Neural cell (in vitro differentiated cells): ENCODE results near the gene PPP6R1. TPM values are rescaled to one million over a fixed set of nuclear protein-coding genes. Genes with fewer than 3 reads are reported as not detected.

Experiments used
- H2AFZ ChIP-seq: fragments of 200-600, 300-800 bp; sonication (generic), shearing (Covaris generic); 2 replicates; pipeline ENCODE4 v1.6.0; 2014; ENCODE audit warnings: low read depth, mild to moderate bottlenecking, antibody characterized with exemption, low read length, moderate library complexity
- H3F3A ChIP-seq: fragments of 200-600 bp; shearing (Covaris generic); 2 replicates; pipeline ENCODE4 v1.6.1; 2016; ENCODE audit warnings: mild to moderate bottlenecking, moderate library complexity, mixed read lengths, antibody characterized with exemption, low read length; ENCODE audit not compliant: insufficient read depth, poor library complexity, severe bottlenecking
- H3K27ac ChIP-seq: fragments of 200-600, 300-800 bp; sonication (generic), shearing (Covaris generic); 2 replicates; pipeline ENCODE4 v1.5.1; 2014; ENCODE audit warnings: mild to moderate bottlenecking, low read length, moderate library complexity
- H3K27me3 ChIP-seq: fragments of 300-800, 200-600 bp; sonication (generic), shearing (Covaris generic); 2 replicates; pipeline ENCODE4 v1.6.0; 2014; ENCODE audit warnings: mild to moderate bottlenecking, low read depth, low read length, moderate library complexity; ENCODE audit not compliant: insufficient read depth
- H3K36me3 ChIP-seq: fragments of 300-800, 200-600 bp; sonication (generic), shearing (Covaris generic); 2 replicates; pipeline ENCODE4 v1.5.1; 2014; ENCODE audit warnings: mild to moderate bottlenecking, antibody characterized with exemption, low read length, moderate library complexity; ENCODE audit not compliant: insufficient read depth
- H3K4me2 ChIP-seq: fragments of 300-800, 200-600 bp; sonication (generic), shearing (Covaris generic); 2 replicates; pipeline ENCODE4 v1.6.0; 2014; ENCODE audit warnings: mild to moderate bottlenecking, low read length
- H3K4me3 ChIP-seq: fragments of 300-800, 200-600 bp; sonication (generic), shearing (Covaris generic); 2 replicates; pipeline ENCODE4 v1.5.1; 2014; ENCODE audit warnings: mild to moderate bottlenecking, low read length, moderate library complexity
- H3K79me2 ChIP-seq: fragments of 200-600 bp; shearing (Covaris generic); replicated peaks from 2 replicates; pipeline ENCODE4 v1.6.0; 2014; ENCODE audit warnings: mild to moderate bottlenecking, low read length, moderate library complexity; ENCODE audit not compliant: insufficient read depth
- H3K9ac ChIP-seq: fragments of 300-800, 200-600 bp; sonication (generic), shearing (Covaris generic); 2 replicates; pipeline ENCODE4 v1.6.1; 2016; ENCODE audit warnings: mild to moderate bottlenecking, low read length, mixed read lengths
- H3K9me2 ChIP-seq: fragments of 200-600 bp; shearing (Covaris generic); 2 replicates; pipeline ENCODE4 v1.6.1; 2016; ENCODE audit warnings: mild to moderate bottlenecking, low read length, mixed read lengths; ENCODE audit not compliant: insufficient read depth
- H3K9me3 ChIP-seq: fragments of 200-600, 300-800 bp; sonication (generic), shearing (Covaris generic); 2 replicates; pipeline ENCODE4 v1.6.1; 2016; ENCODE audit warnings: mild to moderate bottlenecking, mixed run types, low read length, moderate library complexity, mixed read lengths
- H4K20me1 ChIP-seq: fragments of 200-600 bp; shearing (Covaris generic); 2 replicates; pipeline ENCODE4 v1.6.1; 2016; ENCODE audit warnings: mild to moderate bottlenecking, mixed run types; ENCODE audit not compliant: insufficient read depth
- EP300 ChIP-seq: fragments of 450-650 bp; conservative IDR thresholded peaks from 2 replicates; pipeline ENCODE4 v1.6.1; 2014; ENCODE audit warnings: antibody characterized with exemption, mild to moderate bottlenecking, moderate library complexity; ENCODE audit not compliant: poor library complexity, severe bottlenecking
- EZH2 ChIP-seq: fragments of 200-600, 300-800 bp; shearing (Covaris generic), sonication (generic); IDR thresholded peaks from 2 replicates; pipeline ENCODE4 v1.6.1; 2014; ENCODE audit warnings: antibody characterized with exemption, low read length, borderline replicate concordance, mild to moderate bottlenecking; ENCODE audit not compliant: insufficient read depth, poor library complexity, severe bottlenecking
- MXI1 ChIP-seq: fragments of 450-650 bp; conservative IDR thresholded peaks from 2 replicates; pipeline ENCODE4 v1.6.1; 2014; ENCODE audit warnings: antibody characterized with exemption, mild to moderate bottlenecking; ENCODE audit not compliant: poor library complexity, severe bottlenecking
- POLR2AphosphoS5 ChIP-seq: IDR thresholded peaks from 2 replicates; pipeline ENCODE4 v1.6.1; 2012
- RAD21 ChIP-seq: fragments of 450-650 bp; conservative IDR thresholded peaks from 2 replicates; pipeline ENCODE4 v1.6.1; 2014; ENCODE audit warnings: antibody characterized with exemption, mild to moderate bottlenecking, moderate library complexity
- SMC3 ChIP-seq: fragments of 450-650 bp; conservative IDR thresholded peaks from 2 replicates; pipeline ENCODE4 v1.6.1; 2014; ENCODE audit warnings: antibody characterized with exemption, mild to moderate bottlenecking, moderate library complexity; ENCODE audit not compliant: poor library complexity
- TAF1 ChIP-seq: IDR thresholded peaks from 2 replicates; pipeline ENCODE4 v1.6.1; 2012; ENCODE audit warnings: low read depth
- polyA plus RNA-seq: library from polyadenylated mRNA; depleted of rRNA; stranded (reverse); fragments of >200 nt; gene quantifications from 2 replicates; pipeline ENCODE4 v1.2.3, GENCODE V29; 2014
- TF ChIP-seq, protein P1 (sequence below): fragments of 450-650 bp; IDR thresholded peaks from 2 replicates; pipeline ENCODE4 v1.5.1; 2014; ENCODE audit warnings: antibody characterized with exemption, mild to moderate bottlenecking, moderate library complexity; ENCODE audit not compliant: poor library complexity, severe bottlenecking
- TF ChIP-seq, protein P2 (sequence below): IDR thresholded peaks from 2 replicates; pipeline ENCODE4 v1.6.1; 2012; ENCODE audit warnings: borderline replicate concordance

The PPP6R1 gene
- polyA plus RNA-seq, 1 donor from 2014 or later: 20.0 TPM

DNA sequence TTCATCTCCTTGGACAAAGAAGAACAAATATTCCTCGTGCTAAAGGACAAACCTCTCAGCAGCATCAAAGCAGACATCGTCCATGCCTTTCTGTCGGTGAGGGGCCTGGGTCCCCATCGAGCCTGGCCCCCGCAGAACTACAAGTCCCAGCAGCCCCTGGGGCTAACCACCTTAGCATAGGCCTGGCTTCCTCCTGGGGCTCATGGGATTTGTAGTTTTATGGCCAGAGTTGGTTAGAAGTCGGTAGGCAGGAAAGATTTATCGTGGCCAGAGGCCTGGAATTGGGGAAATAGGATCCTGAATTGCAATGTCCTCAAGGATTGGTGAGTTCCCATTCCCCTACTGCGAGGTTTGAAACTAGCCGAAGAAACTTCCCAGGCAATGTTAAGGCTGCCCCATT, 46.7 kb upstream of the PPP6R1 start:
- no peak overlapping the region for H3K4me3 ChIP-seq
- no peak for TF ChIP-seq TAF1
- no peak for TF ChIP-seq MXI1
- TF ChIP-seq SMC3: no peak
- TF ChIP-seq, protein P1, sequence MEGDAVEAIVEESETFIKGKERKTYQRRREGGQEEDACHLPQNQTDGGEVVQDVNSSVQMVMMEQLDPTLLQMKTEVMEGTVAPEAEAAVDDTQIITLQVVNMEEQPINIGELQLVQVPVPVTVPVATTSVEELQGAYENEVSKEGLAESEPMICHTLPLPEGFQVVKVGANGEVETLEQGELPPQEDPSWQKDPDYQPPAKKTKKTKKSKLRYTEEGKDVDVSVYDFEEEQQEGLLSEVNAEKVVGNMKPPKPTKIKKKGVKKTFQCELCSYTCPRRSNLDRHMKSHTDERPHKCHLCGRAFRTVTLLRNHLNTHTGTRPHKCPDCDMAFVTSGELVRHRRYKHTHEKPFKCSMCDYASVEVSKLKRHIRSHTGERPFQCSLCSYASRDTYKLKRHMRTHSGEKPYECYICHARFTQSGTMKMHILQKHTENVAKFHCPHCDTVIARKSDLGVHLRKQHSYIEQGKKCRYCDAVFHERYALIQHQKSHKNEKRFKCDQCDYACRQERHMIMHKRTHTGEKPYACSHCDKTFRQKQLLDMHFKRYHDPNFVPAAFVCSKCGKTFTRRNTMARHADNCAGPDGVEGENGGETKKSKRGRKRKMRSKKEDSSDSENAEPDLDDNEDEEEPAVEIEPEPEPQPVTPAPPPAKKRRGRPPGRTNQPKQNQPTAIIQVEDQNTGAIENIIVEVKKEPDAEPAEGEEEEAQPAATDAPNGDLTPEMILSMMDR: no peak
- TF ChIP-seq, protein P2, sequence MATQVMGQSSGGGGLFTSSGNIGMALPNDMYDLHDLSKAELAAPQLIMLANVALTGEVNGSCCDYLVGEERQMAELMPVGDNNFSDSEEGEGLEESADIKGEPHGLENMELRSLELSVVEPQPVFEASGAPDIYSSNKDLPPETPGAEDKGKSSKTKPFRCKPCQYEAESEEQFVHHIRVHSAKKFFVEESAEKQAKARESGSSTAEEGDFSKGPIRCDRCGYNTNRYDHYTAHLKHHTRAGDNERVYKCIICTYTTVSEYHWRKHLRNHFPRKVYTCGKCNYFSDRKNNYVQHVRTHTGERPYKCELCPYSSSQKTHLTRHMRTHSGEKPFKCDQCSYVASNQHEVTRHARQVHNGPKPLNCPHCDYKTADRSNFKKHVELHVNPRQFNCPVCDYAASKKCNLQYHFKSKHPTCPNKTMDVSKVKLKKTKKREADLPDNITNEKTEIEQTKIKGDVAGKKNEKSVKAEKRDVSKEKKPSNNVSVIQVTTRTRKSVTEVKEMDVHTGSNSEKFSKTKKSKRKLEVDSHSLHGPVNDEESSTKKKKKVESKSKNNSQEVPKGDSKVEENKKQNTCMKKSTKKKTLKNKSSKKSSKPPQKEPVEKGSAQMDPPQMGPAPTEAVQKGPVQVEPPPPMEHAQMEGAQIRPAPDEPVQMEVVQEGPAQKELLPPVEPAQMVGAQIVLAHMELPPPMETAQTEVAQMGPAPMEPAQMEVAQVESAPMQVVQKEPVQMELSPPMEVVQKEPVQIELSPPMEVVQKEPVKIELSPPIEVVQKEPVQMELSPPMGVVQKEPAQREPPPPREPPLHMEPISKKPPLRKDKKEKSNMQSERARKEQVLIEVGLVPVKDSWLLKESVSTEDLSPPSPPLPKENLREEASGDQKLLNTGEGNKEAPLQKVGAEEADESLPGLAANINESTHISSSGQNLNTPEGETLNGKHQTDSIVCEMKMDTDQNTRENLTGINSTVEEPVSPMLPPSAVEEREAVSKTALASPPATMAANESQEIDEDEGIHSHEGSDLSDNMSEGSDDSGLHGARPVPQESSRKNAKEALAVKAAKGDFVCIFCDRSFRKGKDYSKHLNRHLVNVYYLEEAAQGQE: no peak
- TF ChIP-seq EP300: no peak
- no peak for TF ChIP-seq EZH2
- no peak for TF ChIP-seq RAD21
- no peak for TF ChIP-seq POLR2AphosphoS5
- H3K9me2 ChIP-seq: no peaks in the 10 kb centered on the region
- H4K20me1 ChIP-seq: no peaks in the 10 kb centered on the region
- no peaks in the 10 kb centered on the region for H3K79me2 ChIP-seq
- no peak overlapping the region for H3K4me2 ChIP-seq
- H3F3A ChIP-seq: no peaks in the 10 kb centered on the region
- H3K27ac ChIP-seq: no peak overlapping the region
- H3K27me3 ChIP-seq: no peaks in the 10 kb centered on the region
- no peak overlapping the region for H2AFZ ChIP-seq
- no peaks in the 10 kb centered on the region for H3K9me3 ChIP-seq
- no peaks in the 10 kb centered on the region for H3K36me3 ChIP-seq
- H3K9ac ChIP-seq: no peak overlapping the region

DNA sequence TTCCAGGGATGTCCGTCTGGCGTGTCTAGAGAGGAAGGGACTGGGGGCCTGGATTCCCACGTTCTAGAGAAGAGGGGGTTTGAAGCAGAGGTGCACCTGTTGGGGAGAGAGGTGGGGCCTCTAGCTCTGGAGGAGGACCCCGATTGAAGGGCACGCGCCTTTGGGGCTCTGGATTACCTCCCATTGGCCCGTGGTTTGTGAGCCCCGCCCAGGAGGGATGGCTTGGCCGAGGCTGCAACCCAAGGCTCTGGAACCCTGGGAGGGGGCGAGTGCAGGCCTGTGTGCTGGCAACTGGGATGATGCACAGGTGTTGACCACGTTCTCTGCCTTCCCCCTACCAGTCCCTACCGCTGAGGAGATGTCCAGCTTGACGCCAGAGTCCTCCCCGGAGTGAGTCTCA, 46.2 kb upstream of the PPP6R1 start:
- Histone ChIP-seq H3K9me3 (no peaks in the 10 kb centered on the region), H3K4me2 (no peak overlapping the region), H4K20me1 (no peaks in the 10 kb centered on the region), H3K27me3 (no peaks in the 10 kb centered on the region), H3K27ac (no peak overlapping the region), H3K9ac (no peak overlapping the region), H3K4me3 (no peak overlapping the region), H3K36me3 (no peaks in the 10 kb centered on the region), H3F3A (no peaks in the 10 kb centered on the region), H3K79me2 (no peaks in the 10 kb centered on the region), H2AFZ (no peak overlapping the region), H3K9me2 (no peaks in the 10 kb centered on the region)
- TF ChIP-seq RAD21 (no peak), EZH2 (no peak), MXI1 (no peak), POLR2AphosphoS5 (no peak), EP300 (no peak), TAF1 (no peak), SMC3 (no peak)
- TF ChIP-seq, protein P1: no peak
